Body of pancreas (tissue), 4 donors: Measurements from ENCODE around the gene KDM4C. TPM values are rescaled to one million over a fixed set of nuclear protein-coding genes. Genes with fewer than 3 reads are reported as not detected.

ENCODE experiments used
- ATAC-seq: fragments of 150-250 bp; one replicate; pipeline ENCODE4 v1.9.1; 2016
- DNase-seq, 4 donors: peaks; one replicate each; pipeline ENCODE4 v3.0.0-alpha.2; 2019
- H3K27ac ChIP-seq, 4 donors: fragments of 200-600 bp; sonication (generic); 1 replicate in 3 of 4; 2 replicates in 1 of 4; pipeline versions ENCODE4 v1.5.1 to v1.6.1; 2016 to 2019; ENCODE audit warnings: mild to moderate bottlenecking in 1 of 4, mixed read lengths in 1 of 4, moderate library complexity in 1 of 4
- H3K27me3 ChIP-seq, 2 donors: fragments of 200-600 bp; sonication (generic); one replicate each; pipeline ENCODE4 v1.6.0; 2016; ENCODE audit warnings: mild to moderate bottlenecking in 1 of 2
- H3K36me3 ChIP-seq, 2 donors: fragments of 200-600 bp; sonication (generic); replicated peaks in 1 of 2; 2 replicates each; pipeline ENCODE4 v1.5.1; 2016; ENCODE audit warnings: low read depth in 2 of 2; ENCODE audit not compliant: insufficient read depth in 1 of 2
- H3K4me1 ChIP-seq: fragments of 200-600 bp; sonication (generic); one replicate; pipeline ENCODE4 v1.6.0; 2016
- H3K4me3 ChIP-seq, 2 donors: fragments of 200-600 bp; sonication (generic); 1 replicate in 1 of 2; 2 replicates in 1 of 2; pipeline ENCODE4 v1.5.1; 2016 to 2019
- H3K9me3 ChIP-seq, 3 donors: fragments of 200-600 bp; sonication (generic); 1 replicate in 2 of 3; 2 replicates in 1 of 3; pipeline ENCODE4 v1.5.1; 2016
- POLR2A ChIP-seq, 3 donors: fragments of 450-650 bp; IDR thresholded peaks; one replicate each; pipeline ENCODE4 v1.6.1; 2016; ENCODE audit warnings: antibody characterized with exemption in 3 of 3, mild to moderate bottlenecking in 2 of 3
- WGBS, 2 donors: methylation state at CpG; one replicate each; pipeline ENCODE4 v1.1.5; 2017; 5-methylcytosine and 5-hydroxymethylcytosine counted together
- intact Hi-C: fragments of 100-400 bp; cut with DNase I; formaldehyde crosslinking; loops from one replicate; pipeline ENCODE4 v1.15.1; 2023
- total RNA-seq, 2 donors: library from RNA; depleted of rRNA; stranded (reverse); fragments of >200 nt; gene quantifications; one replicate each; pipeline ENCODE4 v1.1.0, GENCODE V29; 2016
- TF ChIP-seq, protein P1 (sequence below), 7 experiments: fragments of 450-650 bp in 4 of 7; fragments of 200-600 bp in 3 of 7; sonication (generic) in 3 of 7; IDR thresholded peaks; one replicate each; pipeline ENCODE4 v1.5.1; 2016 to 2019; ENCODE audit warnings: antibody characterized with exemption in 7 of 7

Gene KDM4C
- total RNA-seq, 2 donors from 2014 or later: 40.5 to 48.5 TPM

DNA sequence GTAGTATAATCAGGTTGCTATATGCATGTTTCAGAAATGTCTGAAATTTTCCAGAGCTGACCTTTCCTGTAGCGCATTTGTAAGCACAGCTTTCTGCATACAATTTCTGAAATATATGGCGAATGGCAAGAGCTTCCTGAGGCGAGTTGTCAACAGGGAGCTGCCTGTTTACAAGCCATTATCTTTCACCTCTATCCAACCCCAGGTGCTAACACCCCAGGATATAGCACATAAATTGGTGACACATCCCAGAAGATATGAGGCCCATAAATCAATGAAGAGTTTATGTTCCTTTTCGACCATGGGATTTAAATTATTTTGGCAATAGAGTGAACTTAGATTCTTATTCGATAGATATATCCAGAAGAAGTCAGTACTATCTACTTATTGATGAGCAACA lies 379.8 kb downstream of the KDM4C start:
- no peaks in the 10 kb centered on the region for H3K27me3 ChIP-seq
- H3K4me3 ChIP-seq: no peak overlapping the region
- 86 to 89% methylated on average over 5 of the region's 5 CpGs for WGBS, 2 donors
- intact Hi-C loops: no loop called here
- DNase-seq (no peak), ATAC-seq (no peak)
- H3K27ac ChIP-seq: no peak overlapping the region
- no peaks in the 10 kb centered on the region for H3K9me3 ChIP-seq
- H3K36me3 ChIP-seq: no peaks in the 10 kb centered on the region
- H3K4me1 ChIP-seq: peaks cover 9% of the 10 kb centered on the region
- TF ChIP-seq, protein P1, sequence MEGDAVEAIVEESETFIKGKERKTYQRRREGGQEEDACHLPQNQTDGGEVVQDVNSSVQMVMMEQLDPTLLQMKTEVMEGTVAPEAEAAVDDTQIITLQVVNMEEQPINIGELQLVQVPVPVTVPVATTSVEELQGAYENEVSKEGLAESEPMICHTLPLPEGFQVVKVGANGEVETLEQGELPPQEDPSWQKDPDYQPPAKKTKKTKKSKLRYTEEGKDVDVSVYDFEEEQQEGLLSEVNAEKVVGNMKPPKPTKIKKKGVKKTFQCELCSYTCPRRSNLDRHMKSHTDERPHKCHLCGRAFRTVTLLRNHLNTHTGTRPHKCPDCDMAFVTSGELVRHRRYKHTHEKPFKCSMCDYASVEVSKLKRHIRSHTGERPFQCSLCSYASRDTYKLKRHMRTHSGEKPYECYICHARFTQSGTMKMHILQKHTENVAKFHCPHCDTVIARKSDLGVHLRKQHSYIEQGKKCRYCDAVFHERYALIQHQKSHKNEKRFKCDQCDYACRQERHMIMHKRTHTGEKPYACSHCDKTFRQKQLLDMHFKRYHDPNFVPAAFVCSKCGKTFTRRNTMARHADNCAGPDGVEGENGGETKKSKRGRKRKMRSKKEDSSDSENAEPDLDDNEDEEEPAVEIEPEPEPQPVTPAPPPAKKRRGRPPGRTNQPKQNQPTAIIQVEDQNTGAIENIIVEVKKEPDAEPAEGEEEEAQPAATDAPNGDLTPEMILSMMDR (IDR thresholded peaks at IDR 0.05): no peak
- no peak for TF ChIP-seq POLR2A (IDR thresholded peaks at IDR 0.05)

DNA sequence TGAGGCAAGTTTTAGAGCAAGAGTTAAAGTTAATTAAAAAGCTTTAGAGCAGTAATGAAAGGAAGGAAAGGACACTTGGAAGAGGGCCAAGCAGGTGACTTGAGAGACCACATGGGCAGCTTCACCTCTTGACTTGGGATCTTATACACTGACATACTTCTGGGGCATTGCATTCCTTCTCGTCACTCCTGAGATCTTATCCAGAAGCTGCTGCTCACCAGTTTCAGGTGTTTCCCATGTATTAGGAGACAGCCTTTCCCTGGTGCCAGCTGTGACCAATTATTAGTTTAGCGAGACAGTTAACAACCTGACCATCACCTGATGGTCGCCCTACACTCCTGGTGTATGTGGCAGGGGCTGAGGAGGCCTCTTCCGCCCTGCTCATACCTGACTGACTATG lies 382.1 kb downstream of the KDM4C start:
- intact Hi-C loops: no loop called here
- H3K36me3 ChIP-seq: no peaks in the 10 kb centered on the region
- TF ChIP-seq POLR2A (IDR thresholded peaks at IDR 0.05): no peak
- TF ChIP-seq, protein P1 (IDR thresholded peaks at IDR 0.05): no peak
- H3K9me3 ChIP-seq: no peaks in the 10 kb centered on the region
- no peaks in the 10 kb centered on the region for H3K27me3 ChIP-seq
- H3K4me1 ChIP-seq: peaks cover 9% of the 10 kb centered on the region
- 89 to 95% methylated on average over 4 of the region's 4 CpGs for WGBS, 2 donors
- DNase-seq (no peak), ATAC-seq (no peak)
- H3K4me3 ChIP-seq: no peak overlapping the region
- no peak overlapping the region for H3K27ac ChIP-seq

DNA sequence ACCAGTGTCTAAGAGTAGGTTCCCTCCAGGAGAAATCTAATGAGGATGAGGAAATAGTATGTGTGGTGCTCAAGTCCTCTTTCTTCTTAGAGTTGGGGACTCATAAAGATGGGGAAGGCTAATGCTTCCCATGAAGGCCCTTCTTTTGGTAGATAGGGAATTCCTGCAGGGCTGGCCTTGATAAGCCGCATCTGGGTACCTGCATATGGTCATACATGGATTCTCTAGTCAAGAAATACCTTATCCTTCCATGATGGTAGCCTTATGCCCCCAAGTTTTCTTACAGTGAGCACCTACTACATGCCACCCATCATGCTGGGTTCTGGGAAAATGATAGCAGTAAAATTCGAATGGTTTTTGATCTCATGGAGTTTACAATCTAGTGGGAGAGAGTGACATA lies 382.6 kb downstream of the KDM4C start:
- no peaks in the 10 kb centered on the region for H3K9me3 ChIP-seq
- no peak for ATAC-seq
- 89 to 93% methylated on average over 2 of the region's 2 CpGs for WGBS, 2 donors
- peaks cover 9% of the 10 kb centered on the region for H3K4me1 ChIP-seq
- H3K4me3 ChIP-seq: no peak overlapping the region
- H3K27me3 ChIP-seq: no peaks in the 10 kb centered on the region
- DNase-seq: no peak
- TF ChIP-seq POLR2A (IDR thresholded peaks at IDR 0.05): no peak
- TF ChIP-seq, protein P1 (IDR thresholded peaks at IDR 0.05): no peak
- intact Hi-C loops: no loop called here
- H3K27ac ChIP-seq: no peak overlapping the region
- H3K36me3 ChIP-seq: no peaks in the 10 kb centered on the region

DNA sequence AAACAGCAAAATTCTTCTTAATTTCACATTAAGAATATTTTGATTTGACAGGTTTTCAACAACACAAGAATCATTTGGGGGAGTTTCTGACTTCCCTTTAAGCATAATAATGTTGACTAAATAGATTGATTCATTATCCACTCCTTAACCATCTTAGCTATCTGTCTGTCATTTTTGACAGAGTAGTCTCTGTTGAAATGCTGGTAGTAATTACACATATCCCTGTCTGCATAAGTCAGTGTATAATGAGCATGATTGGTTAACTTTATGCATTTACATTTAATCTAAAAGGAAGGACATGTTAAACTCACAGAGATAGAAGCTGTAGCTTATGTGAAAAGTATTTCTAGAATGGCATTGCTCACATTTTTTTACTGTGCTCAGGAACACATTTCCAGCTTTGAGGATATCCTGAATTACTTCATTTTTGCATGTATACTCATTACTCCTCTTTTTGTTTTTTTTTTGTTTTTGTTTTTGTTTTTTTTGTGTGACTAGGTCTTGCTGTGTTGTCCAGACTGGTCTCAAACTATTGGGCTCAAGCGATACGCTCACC lies 385.9 kb downstream of the KDM4C start:
- DNase-seq: no peak
- intact Hi-C loops: no loop called here
- Histone ChIP-seq H3K4me1 (no peaks in the 10 kb centered on the region), H3K9me3 (no peaks in the 10 kb centered on the region), H3K27ac (no peak overlapping the region), H3K27me3 (no peaks in the 10 kb centered on the region), H3K36me3 (no peaks in the 10 kb centered on the region), H3K4me3 (no peak overlapping the region)
- no peak for TF ChIP-seq POLR2A (IDR thresholded peaks at IDR 0.05)
- TF ChIP-seq, protein P1 (IDR thresholded peaks at IDR 0.05): no peak
- WGBS, 2 donors: 100% methylated on average over 2 of the region's 2 CpGs
- ATAC-seq: no peak

DNA sequence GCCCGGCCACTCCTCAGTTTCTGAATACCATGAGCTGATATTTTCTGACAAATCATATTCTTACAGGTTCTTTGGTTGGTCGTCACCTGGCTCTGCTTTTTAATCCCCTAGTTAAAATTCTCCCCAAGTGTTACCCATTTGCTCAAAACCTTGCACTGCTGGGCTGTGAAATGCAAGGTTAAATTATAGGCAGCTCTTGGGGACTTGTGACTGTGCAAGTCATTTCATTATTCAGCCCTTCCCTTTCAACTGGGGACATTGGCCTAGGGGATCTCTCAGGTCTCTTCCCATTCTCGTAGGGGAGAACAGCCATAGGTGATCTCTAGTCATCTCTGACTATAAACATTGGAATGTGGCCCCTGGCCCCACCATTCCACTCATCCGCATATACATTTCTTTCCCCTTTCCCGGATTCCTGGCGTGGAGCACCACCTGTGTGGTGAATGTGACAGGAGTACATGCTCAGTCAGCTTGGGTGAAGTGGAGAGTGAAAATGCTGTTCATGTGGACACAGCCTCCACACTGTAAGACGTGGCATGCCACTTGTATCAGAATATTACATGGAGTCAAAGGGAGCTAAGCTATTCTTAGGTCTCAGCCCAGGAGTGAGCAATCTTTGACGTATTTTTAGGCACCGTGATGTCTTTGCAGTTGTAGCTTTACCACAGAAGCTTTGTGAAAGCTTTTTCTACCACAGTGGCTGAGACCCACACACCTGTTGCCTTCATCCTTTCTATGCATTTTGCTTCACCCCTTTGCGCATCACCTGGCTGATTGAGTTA lies 386.7 kb downstream of the KDM4C start:
- no peaks in the 10 kb centered on the region for H3K9me3 ChIP-seq
- no peaks in the 10 kb centered on the region for H3K27me3 ChIP-seq
- DNase-seq (no peak), ATAC-seq (no peak)
- no peak overlapping the region for H3K27ac ChIP-seq
- H3K4me1 ChIP-seq: no peaks in the 10 kb centered on the region
- no peaks in the 10 kb centered on the region for H3K36me3 ChIP-seq
- no peak for TF ChIP-seq POLR2A (IDR thresholded peaks at IDR 0.05)
- TF ChIP-seq, protein P1 (IDR thresholded peaks at IDR 0.05): no peak
- no peak overlapping the region for H3K4me3 ChIP-seq
- 89 to 97% methylated on average over 10 of the region's 10 CpGs for WGBS, 2 donors
- intact Hi-C loops: no loop called here
